ENCODE results near the gene TSSC4.

The TSSC4 gene

DNA sequence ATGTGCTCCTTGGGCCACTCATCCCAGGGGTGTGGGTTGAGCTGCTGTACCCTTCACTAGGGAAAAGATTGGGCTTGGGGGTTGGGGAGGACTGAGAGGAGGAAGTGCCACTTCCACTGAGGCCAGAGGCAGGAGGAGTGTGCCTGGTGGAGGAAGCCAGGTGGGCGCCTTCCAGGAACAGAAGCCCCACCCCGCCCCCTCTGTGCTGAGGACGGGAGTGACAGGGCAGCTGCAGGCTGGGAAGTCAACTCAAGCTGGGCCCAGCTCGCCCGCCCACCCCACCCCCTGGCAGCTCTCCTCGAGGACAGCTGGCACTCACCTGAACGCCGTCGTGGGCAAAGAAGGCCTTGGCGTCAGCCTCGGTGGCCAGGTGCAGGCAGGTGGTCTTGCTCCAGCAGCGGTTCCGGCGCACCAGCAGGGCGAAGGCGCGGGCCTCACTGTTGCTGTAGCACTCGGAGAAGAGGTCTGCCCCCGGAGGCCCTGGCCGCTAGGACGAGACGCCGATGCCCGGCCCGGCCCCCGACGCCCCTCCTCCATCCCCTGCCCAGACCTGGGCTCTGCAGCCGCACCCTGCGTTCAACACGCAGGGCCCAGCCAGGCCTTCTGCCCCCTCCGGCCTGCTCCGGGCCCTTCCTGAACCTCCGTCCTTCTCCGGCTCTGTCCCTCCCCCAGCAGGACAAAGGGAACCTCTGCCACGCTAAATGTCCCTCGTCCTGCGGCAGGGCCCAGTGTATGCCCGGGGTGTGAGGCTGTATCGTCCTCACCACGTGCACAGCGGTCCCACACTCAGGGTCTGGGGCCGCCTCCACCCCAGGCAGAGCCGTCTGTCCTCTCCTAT is 13.4 kb downstream of the TSSC4 start:
- H3K9me3 ChIP-seq (ENCODE audit: low read depth, low read length) = no peaks in the 10 kb centered on the region
- no peak overlapping the region for H3K9ac ChIP-seq (ENCODE audit: insufficient read length)
- H3K4me3 ChIP-seq = no peak overlapping the region
- no peaks in the 10 kb centered on the region for H3K36me3 ChIP-seq (ENCODE audit: insufficient read depth, low read length)
- no peak overlapping the region for H3K27ac ChIP-seq
- no peak for DNase-seq (ENCODE audit: low read depth, low spot score)
- TF ChIP-seq POLR2AphosphoS5 (IDR thresholded peaks at IDR 0.05; ENCODE audit: borderline replicate concordance, low read depth, low read length) = no peak
- TF ChIP-seq FOXP2 (optimal IDR thresholded peaks at IDR 0.05; ENCODE audit: control extremely low read depth, extremely low read length, insufficient read depth) = no peak
- no peak for TF ChIP-seq EZH2 (IDR thresholded peaks at IDR 0.05)

- TF ChIP-seq FOXP2 (optimal IDR thresholded peaks at IDR 0.05; ENCODE audit: control extremely low read depth, extremely low read length, insufficient read depth) (no peak), EZH2 (IDR thresholded peaks at IDR 0.05) (no peak), POLR2AphosphoS5 (IDR thresholded peaks at IDR 0.05; ENCODE audit: borderline replicate concordance, low read depth, low read length) (no peak)
- DNase-seq (ENCODE audit: low read depth, low spot score) = no peak
- H3K27ac ChIP-seq = no peak overlapping the region
- no peak overlapping the region for H3K4me3 ChIP-seq
- H3K9me3 ChIP-seq (ENCODE audit: low read depth, low read length) = no peaks in the 10 kb centered on the region
- no peak overlapping the region for H3K9ac ChIP-seq (ENCODE audit: insufficient read length)
- H3K36me3 ChIP-seq (ENCODE audit: insufficient read depth, low read length) = no peaks in the 10 kb centered on the region
These were observed 14.1 kb downstream of the TSSC4 start for GRCh38 chr11:2414616-2415015.

DNA sequence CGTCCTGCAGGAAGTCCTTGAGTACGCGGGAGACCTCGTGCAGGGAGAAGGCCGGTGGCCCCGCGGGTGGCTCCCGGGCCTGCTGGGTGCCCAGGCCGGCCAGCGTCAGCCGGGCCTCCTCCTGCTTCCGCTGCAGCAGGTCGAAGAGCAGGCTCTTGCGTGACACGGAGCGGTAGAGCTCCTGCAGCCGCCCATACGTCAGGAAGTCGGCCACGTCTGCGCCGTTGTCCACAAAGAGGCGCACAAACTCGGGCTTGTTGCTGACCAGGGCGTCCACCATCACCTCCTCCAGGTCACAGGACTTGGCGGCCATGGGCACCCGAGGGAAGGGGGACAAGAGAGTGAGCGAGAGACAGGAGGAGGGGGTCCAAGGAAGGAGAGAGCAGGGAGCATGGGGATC is 14.6 kb downstream of the TSSC4 start:
- no peaks in the 10 kb centered on the region for H3K36me3 ChIP-seq (ENCODE audit: insufficient read depth, low read length)
- TF ChIP-seq EZH2 (IDR thresholded peaks at IDR 0.05) (no peak), FOXP2 (optimal IDR thresholded peaks at IDR 0.05; ENCODE audit: control extremely low read depth, extremely low read length, insufficient read depth) (no peak), POLR2AphosphoS5 (IDR thresholded peaks at IDR 0.05; ENCODE audit: borderline replicate concordance, low read depth, low read length) (no peak)
- no peaks in the 10 kb centered on the region for H3K9me3 ChIP-seq (ENCODE audit: low read depth, low read length)
- no peak overlapping the region for H3K27ac ChIP-seq
- no peak overlapping the region for H3K9ac ChIP-seq (ENCODE audit: insufficient read length)
- no peak for DNase-seq (ENCODE audit: low read depth, low spot score)
- no peak overlapping the region for H3K4me3 ChIP-seq

- Histone ChIP-seq H3K36me3 (ENCODE audit: insufficient read depth, low read length) (no peaks in the 10 kb centered on the region), H3K9me3 (ENCODE audit: low read depth, low read length) (no peaks in the 10 kb centered on the region), H3K9ac (ENCODE audit: insufficient read length) (no peak overlapping the region), H3K4me3 (no peak overlapping the region), H3K27ac (no peak overlapping the region)
- no peak for DNase-seq (ENCODE audit: low read depth, low spot score)
- TF ChIP-seq POLR2AphosphoS5 (IDR thresholded peaks at IDR 0.05; ENCODE audit: borderline replicate concordance, low read depth, low read length) = no peak
- no peak for TF ChIP-seq FOXP2 (optimal IDR thresholded peaks at IDR 0.05; ENCODE audit: control extremely low read depth, extremely low read length, insufficient read depth)
- no peak for TF ChIP-seq EZH2 (IDR thresholded peaks at IDR 0.05)
These were observed 15.2 kb downstream of the TSSC4 start for GRCh38 chr11:2415601-2416380.

DNA sequence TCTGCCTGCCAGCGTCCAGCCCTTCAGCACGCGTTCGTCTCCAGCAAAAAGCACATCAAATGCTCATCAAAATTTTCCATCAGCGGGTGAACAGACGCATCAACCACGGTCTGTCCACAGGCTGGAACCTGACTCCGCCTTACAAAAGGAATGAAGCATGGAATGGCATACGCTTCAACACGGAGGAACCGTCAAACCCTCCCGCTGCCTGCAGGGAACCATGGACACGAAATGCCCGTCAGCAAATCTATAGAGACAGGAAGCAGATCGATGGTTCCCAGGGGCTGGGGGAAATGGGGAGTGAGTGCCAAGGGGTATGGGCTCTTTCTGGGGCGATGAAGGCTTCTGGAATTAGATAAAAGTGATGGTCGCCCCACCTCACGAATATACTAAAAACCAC is 16.2 kb downstream of the TSSC4 start:
- no peak for DNase-seq (ENCODE audit: low read depth, low spot score)
- no peak for TF ChIP-seq EZH2 (IDR thresholded peaks at IDR 0.05)
- TF ChIP-seq POLR2AphosphoS5 (IDR thresholded peaks at IDR 0.05; ENCODE audit: borderline replicate concordance, low read depth, low read length) = no peak
- TF ChIP-seq FOXP2 (optimal IDR thresholded peaks at IDR 0.05; ENCODE audit: control extremely low read depth, extremely low read length, insufficient read depth) = no peak
- no peak overlapping the region for H3K4me3 ChIP-seq
- H3K9ac ChIP-seq (ENCODE audit: insufficient read length) = no peak overlapping the region
- H3K36me3 ChIP-seq (ENCODE audit: insufficient read depth, low read length) = no peaks in the 10 kb centered on the region
- H3K9me3 ChIP-seq (ENCODE audit: low read depth, low read length) = no peaks in the 10 kb centered on the region
- no peak overlapping the region for H3K27ac ChIP-seq

DNA sequence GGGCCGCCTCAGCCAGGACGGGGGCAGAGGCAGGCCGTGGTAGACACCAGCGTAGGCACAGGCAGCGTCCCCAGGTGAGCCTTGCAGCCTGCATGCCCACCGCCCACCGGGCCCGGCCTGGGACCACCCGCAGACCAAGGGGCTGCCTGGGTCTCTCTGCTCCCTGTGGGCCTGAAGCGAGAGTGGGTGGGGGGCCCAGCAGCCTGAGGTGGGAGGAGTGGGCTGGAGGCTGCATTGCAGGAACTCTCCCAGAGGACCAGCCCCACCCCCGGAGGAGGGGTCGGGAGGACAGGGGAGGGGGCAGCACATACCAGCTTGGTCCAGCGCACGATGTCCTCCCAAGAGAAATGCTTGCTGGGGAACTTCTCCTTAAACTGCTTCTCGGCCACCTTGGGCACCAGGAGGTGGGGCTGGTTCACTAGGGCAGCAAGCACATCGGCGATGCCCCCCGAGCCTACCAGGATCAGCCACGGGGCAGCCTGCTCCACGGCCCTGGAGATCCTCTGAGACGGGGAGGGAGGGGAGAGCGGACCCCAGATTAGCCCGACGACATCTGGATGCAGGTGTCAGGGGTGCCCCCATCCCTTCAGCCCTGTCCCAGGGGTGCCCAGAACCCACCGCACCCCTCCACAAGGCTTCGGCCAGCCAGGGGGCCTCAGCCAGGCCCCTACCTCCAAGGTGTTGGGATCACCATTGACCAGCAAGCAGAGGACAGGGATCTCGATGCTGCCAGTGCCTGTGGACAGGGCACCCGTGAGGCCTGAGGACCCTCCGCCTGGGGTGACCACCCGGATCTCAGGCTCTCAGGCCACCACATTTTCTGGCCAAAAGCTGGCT is 17.5 kb downstream of the TSSC4 start:
- DNase-seq (ENCODE audit: low read depth, low spot score) = no peak
- Histone ChIP-seq H3K27ac (no peak overlapping the region), H3K9me3 (ENCODE audit: low read depth, low read length) (no peaks in the 10 kb centered on the region), H3K9ac (ENCODE audit: insufficient read length) (no peak overlapping the region), H3K4me3 (no peak overlapping the region), H3K36me3 (ENCODE audit: insufficient read depth, low read length) (no peaks in the 10 kb centered on the region)
- TF ChIP-seq POLR2AphosphoS5 (IDR thresholded peaks at IDR 0.05; ENCODE audit: borderline replicate concordance, low read depth, low read length) = no peak
- no peak for TF ChIP-seq FOXP2 (optimal IDR thresholded peaks at IDR 0.05; ENCODE audit: control extremely low read depth, extremely low read length, insufficient read depth)
- TF ChIP-seq EZH2 (IDR thresholded peaks at IDR 0.05) = no peak

- no peak overlapping the region for H3K27ac ChIP-seq
- no peak overlapping the region for H3K4me3 ChIP-seq
- TF ChIP-seq EZH2 (IDR thresholded peaks at IDR 0.05) (no peak), FOXP2 (optimal IDR thresholded peaks at IDR 0.05; ENCODE audit: control extremely low read depth, extremely low read length, insufficient read depth) (no peak), POLR2AphosphoS5 (IDR thresholded peaks at IDR 0.05; ENCODE audit: borderline replicate concordance, low read depth, low read length) (no peak)
- no peaks in the 10 kb centered on the region for H3K36me3 ChIP-seq (ENCODE audit: insufficient read depth, low read length)
- H3K9ac ChIP-seq (ENCODE audit: insufficient read length) = no peak overlapping the region
- no peak for DNase-seq (ENCODE audit: low read depth, low spot score)
- H3K9me3 ChIP-seq (ENCODE audit: low read depth, low read length) = no peaks in the 10 kb centered on the region
These were observed 18.3 kb downstream of the TSSC4 start for GRCh38 chr11:2418693-2419360.

All from SK-N-MC (cell line).